ENCODE measurements around the gene FAM241B. TPM values are rescaled to one million over a fixed set of nuclear protein-coding genes. Genes with fewer than 3 reads are reported as not detected.

FAM241B gene
- total RNA-seq, 4 donors from 2014 or later, result 0.44 to 5.7 (median 2.4) TPM

DNA sequence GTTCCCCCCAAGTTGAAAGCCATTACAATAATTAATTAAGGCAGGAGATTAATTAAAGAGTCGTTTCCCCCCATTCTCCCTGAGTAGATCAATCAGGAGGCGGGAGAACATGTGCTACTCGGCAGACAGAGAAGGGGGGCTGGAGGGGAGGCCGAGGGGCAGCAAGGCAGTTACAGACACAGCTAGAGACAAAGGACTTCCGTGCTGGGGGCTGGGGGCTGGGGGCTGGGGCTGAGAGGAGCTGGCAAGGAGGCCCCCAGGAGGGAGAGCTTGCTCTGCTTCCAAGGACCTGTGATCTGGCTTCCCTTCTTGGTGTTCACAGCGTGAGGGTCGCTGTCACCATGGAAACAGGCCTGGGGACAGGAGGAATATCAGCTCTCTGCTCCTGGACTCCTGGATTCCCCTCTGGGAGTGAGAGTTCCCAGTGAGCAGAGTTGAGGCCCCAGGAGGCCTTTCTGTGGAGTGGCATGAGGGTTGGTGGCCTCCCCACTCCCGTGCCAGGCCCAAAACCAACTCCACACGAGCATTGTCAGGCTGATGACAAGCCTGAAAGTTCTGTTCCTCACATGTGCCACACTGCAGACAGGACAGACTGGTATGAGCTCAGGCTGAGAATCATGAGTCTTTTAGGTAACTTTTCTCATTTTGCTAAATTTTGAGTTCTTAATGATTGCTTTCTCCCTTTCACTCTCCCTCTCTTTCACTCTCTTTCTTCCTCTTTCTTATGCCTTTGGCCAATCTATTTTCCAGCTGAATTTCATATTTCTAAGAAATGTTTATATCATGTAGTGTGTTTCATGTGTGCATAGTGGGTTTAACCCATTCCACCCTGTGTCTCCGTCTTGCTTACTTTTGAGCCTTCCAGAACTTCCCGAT is 16.4 kb downstream of the FAM241B start:
- H3K36me3 ChIP-seq, result no peaks in the 10 kb centered on the region
- WGBS, 2 donors, result 48 to 49% methylated on average over 11 of the region's 11 CpGs
- H3K4me1 ChIP-seq, result no peaks in the 10 kb centered on the region
- no peak overlapping the region for H3K4me3 ChIP-seq
- no peak for DNase-seq (ENCODE audit: low spot score in 2 of 2)
- no peak overlapping the region for H3K27ac ChIP-seq
- H3K9me3 ChIP-seq, result no peaks in the 10 kb centered on the region
- TF ChIP-seq POLR2A (IDR thresholded peaks at IDR 0.05) (no peak), EP300 (IDR thresholded peaks at IDR 0.05) (no peak)
- TF ChIP-seq, protein P1, sequence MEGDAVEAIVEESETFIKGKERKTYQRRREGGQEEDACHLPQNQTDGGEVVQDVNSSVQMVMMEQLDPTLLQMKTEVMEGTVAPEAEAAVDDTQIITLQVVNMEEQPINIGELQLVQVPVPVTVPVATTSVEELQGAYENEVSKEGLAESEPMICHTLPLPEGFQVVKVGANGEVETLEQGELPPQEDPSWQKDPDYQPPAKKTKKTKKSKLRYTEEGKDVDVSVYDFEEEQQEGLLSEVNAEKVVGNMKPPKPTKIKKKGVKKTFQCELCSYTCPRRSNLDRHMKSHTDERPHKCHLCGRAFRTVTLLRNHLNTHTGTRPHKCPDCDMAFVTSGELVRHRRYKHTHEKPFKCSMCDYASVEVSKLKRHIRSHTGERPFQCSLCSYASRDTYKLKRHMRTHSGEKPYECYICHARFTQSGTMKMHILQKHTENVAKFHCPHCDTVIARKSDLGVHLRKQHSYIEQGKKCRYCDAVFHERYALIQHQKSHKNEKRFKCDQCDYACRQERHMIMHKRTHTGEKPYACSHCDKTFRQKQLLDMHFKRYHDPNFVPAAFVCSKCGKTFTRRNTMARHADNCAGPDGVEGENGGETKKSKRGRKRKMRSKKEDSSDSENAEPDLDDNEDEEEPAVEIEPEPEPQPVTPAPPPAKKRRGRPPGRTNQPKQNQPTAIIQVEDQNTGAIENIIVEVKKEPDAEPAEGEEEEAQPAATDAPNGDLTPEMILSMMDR (IDR thresholded peaks at IDR 0.05), result no peak
- no peaks in the 10 kb centered on the region for H3K27me3 ChIP-seq

DNA sequence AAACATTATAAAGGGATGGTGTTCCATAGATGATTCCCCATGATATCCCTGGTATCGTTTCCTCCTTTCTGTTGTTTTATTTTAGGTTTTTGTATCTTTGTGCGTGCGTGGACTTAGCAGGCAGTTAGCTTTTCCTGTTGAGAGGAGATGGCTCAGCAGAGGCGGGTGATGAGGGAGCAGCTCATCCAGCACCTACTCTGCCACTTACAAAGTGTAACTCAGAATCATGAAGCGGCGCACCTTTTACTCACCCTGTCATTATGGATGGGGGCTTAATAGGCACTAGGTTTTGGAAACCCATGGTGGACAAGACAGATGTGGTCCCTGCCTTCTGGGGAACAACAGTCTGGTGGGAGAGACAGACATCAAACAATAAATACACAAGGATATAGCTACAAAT is 17.1 kb downstream of the FAM241B start:
- Histone ChIP-seq H3K27me3 (no peaks in the 10 kb centered on the region), H3K27ac (no peak overlapping the region), H3K4me1 (no peaks in the 10 kb centered on the region), H3K4me3 (no peak overlapping the region), H3K9me3 (no peaks in the 10 kb centered on the region), H3K36me3 (no peaks in the 10 kb centered on the region)
- 80 to 85% methylated on average over 6 of the region's 6 CpGs for WGBS, 2 donors
- TF ChIP-seq, protein P1 (IDR thresholded peaks at IDR 0.05), result no peak
- TF ChIP-seq EP300 (IDR thresholded peaks at IDR 0.05) (no peak), POLR2A (IDR thresholded peaks at IDR 0.05) (no peak)
- DNase-seq (ENCODE audit: low spot score in 2 of 2), result no peak

DNA sequence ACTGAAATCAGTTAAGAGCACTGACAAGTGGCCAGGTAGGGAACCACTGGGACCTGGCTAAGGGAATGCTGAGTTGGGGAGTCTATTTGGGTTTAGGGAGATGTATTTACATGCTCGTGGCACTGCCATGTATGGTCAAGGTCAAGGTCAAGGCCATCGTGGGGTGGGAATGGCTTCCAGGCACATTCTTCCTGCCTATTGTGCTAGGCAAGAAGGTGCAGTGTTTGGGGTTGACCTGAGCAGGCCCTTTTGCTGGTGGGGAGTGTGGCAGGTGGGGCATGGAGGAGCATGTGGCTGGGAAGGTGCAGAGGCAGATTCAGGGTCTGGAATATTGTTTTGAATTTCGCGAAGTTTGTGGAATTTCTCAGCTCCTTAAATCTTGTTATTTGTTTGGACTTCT is 17.8 kb downstream of the FAM241B start:
- H3K36me3 ChIP-seq, result no peaks in the 10 kb centered on the region
- H3K4me3 ChIP-seq, result no peak overlapping the region
- no peaks in the 10 kb centered on the region for H3K27me3 ChIP-seq
- TF ChIP-seq EP300 (IDR thresholded peaks at IDR 0.05) (no peak), POLR2A (IDR thresholded peaks at IDR 0.05) (no peak)
- TF ChIP-seq, protein P1 (IDR thresholded peaks at IDR 0.05), result no peak
- WGBS, 2 donors, result 53 to 67% methylated on average over 4 of the region's 4 CpGs
- H3K27ac ChIP-seq, result no peak overlapping the region
- DNase-seq (ENCODE audit: low spot score in 2 of 2), result no peak
- H3K4me1 ChIP-seq, result no peaks in the 10 kb centered on the region
- no peaks in the 10 kb centered on the region for H3K9me3 ChIP-seq

DNA sequence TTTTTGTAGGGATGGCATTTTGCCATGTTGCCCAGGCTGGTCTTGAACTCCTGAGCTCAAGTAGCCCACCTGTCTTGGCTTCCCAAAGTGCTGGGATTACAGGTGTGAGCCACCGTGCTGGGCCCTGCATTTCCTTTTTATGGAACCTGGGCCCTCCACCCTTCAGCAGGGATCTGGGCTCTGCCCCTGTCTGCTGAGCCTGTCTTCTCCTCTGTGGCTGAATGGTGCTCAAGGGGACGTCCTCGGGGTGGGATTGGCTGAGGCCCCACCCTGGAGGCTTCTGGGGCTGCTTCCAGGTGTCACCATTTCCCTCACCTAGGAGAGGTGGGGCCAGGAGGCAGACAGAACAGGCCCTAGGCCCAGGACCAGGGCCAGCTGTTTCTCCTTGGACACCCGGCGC is 18.4 kb downstream of the FAM241B start:
- H3K4me1 ChIP-seq, result no peaks in the 10 kb centered on the region
- H3K27ac ChIP-seq, result no peak overlapping the region
- H3K9me3 ChIP-seq, result no peaks in the 10 kb centered on the region
- DNase-seq (ENCODE audit: low spot score in 2 of 2), result no peak
- no peak for TF ChIP-seq POLR2A (IDR thresholded peaks at IDR 0.05)
- TF ChIP-seq, protein P1 (IDR thresholded peaks at IDR 0.05), result no peak
- TF ChIP-seq EP300 (IDR thresholded peaks at IDR 0.05), result no peak
- no peaks in the 10 kb centered on the region for H3K36me3 ChIP-seq
- 90 to 94% methylated on average over 5 of the region's 5 CpGs for WGBS, 2 donors
- H3K4me3 ChIP-seq, result no peak overlapping the region
- H3K27me3 ChIP-seq, result no peaks in the 10 kb centered on the region

DNA sequence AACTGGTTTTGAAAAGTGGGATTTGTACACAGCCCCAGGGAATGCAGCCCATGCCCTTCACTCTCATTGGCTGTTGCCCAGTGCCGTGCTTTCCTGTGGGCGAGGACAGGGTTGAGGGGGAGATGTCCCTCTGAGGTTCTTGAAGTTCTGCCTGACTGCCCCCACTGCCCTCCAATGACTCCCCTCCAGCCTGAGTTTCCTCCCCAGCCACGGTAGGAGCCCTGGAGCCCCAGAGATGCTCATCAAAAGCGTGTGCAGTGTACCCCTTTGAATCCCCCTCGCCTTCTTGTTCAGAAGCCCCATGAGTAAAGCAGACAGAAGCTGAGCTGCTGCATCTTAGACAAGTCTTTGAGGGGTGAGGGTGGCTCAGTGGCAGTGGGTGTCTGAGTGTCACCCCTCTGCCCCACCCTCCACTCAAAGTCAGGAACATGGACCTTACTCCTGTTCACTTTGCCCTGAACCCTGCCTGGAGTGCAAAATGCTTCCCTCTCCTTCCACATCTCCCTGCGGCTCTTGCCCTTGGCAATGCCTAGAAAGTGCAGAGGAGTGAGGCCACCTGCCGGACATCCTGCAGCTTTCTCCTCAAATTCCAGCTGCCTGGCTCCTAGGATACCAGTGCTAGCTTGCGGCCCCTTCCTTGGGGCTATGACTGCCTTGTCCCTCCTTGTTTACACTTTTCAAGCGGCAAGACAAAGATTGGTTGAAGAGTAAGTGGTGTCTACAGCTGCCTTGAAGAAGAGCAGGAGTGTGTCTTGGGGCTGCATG is 19.9 kb downstream of the FAM241B start:
- H3K4me1 ChIP-seq, result no peaks in the 10 kb centered on the region
- TF ChIP-seq, protein P1 (IDR thresholded peaks at IDR 0.05), result no peak
- TF ChIP-seq EP300 (IDR thresholded peaks at IDR 0.05), result no peak
- no peak for TF ChIP-seq POLR2A (IDR thresholded peaks at IDR 0.05)
- DNase-seq (ENCODE audit: low spot score in 2 of 2), result no peak
- H3K36me3 ChIP-seq, result no peaks in the 10 kb centered on the region
- no peaks in the 10 kb centered on the region for H3K27me3 ChIP-seq
- WGBS, 2 donors, result 77 to 83% methylated on average over 9 of the region's 9 CpGs
- H3K4me3 ChIP-seq, result no peak overlapping the region
- H3K9me3 ChIP-seq, result no peaks in the 10 kb centered on the region
- no peak overlapping the region for H3K27ac ChIP-seq
